PFSK-1 (cell line): ENCODE results near the gene CD81.

ENCODE experiments used
- FOXP2 ChIP-seq: optimal IDR thresholded peaks from 2 replicates; pipeline ENCODE3; 2011; ENCODE audit warnings: borderline replicate concordance, control low read depth, inconsistent platforms; ENCODE audit not compliant: insufficient read depth; ENCODE audit errors: extremely low read length, extremely low read depth
- POLR2AphosphoS5 ChIP-seq: IDR thresholded peaks from 2 replicates; pipeline ENCODE4 v1.6.1; 2012; ENCODE audit warnings: low read depth, mild to moderate bottlenecking, control low read depth, low read length, moderate library complexity
- SIN3A ChIP-seq: IDR thresholded peaks from 2 replicates; pipeline ENCODE4 v1.6.1; 2012; ENCODE audit warnings: mild to moderate bottlenecking, low read length, moderate library complexity, borderline replicate concordance; ENCODE audit not compliant: insufficient read depth
- TAF1 ChIP-seq: IDR thresholded peaks from 2 replicates; pipeline ENCODE4 v1.6.1; 2012; ENCODE audit warnings: low read length, control low read depth, borderline replicate concordance; ENCODE audit not compliant: insufficient read depth
- TF ChIP-seq, protein P1 (sequence below), 2 experiments: IDR thresholded peaks; 2 replicates each; pipeline versions ENCODE4 v1.6.1 to v1.8.0; 2011 to 2012; ENCODE audit warnings: low read depth in 2 of 2, low read length in 2 of 2, control low read depth in 1 of 2, inconsistent platforms in 1 of 2, mild to moderate bottlenecking in 1 of 2, moderate library complexity in 1 of 2; ENCODE audit not compliant: insufficient read depth in 1 of 2

The CD81 gene

DNA sequence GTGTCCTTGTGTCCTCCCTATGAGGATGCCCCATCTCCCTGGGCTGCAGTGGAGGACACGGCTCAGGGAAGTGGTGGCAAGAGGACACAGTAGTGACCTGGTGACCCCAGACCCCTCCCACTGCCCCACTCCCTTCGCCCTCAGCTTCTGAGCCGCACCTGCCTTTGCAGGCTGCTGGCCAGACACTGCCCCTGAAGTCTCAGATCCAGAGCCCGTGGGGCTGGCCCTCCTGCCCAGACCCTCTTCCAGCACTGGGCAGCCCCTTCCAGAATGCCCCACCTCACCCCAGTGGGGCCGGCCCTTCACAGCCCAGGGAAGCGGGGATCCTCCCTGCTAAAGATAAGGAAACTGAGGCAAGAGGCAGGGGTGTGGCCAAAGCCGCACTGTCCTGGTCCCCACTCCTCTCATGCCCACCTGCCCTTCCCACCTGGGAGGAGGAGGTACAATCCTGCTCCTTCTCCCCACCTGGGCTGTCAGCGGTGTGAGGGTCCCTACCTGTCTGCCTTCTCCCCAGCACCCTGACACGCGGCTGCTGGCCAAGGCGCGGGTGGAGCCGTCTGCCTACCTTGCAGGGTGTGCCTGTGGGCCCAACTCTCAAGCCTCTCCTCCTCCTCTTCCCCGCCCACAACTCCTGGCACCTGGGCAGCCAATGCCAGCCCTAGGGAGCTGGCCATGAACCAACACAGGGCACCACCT lies 49.9 kb downstream of the CD81 start:
- TF ChIP-seq, protein P1, sequence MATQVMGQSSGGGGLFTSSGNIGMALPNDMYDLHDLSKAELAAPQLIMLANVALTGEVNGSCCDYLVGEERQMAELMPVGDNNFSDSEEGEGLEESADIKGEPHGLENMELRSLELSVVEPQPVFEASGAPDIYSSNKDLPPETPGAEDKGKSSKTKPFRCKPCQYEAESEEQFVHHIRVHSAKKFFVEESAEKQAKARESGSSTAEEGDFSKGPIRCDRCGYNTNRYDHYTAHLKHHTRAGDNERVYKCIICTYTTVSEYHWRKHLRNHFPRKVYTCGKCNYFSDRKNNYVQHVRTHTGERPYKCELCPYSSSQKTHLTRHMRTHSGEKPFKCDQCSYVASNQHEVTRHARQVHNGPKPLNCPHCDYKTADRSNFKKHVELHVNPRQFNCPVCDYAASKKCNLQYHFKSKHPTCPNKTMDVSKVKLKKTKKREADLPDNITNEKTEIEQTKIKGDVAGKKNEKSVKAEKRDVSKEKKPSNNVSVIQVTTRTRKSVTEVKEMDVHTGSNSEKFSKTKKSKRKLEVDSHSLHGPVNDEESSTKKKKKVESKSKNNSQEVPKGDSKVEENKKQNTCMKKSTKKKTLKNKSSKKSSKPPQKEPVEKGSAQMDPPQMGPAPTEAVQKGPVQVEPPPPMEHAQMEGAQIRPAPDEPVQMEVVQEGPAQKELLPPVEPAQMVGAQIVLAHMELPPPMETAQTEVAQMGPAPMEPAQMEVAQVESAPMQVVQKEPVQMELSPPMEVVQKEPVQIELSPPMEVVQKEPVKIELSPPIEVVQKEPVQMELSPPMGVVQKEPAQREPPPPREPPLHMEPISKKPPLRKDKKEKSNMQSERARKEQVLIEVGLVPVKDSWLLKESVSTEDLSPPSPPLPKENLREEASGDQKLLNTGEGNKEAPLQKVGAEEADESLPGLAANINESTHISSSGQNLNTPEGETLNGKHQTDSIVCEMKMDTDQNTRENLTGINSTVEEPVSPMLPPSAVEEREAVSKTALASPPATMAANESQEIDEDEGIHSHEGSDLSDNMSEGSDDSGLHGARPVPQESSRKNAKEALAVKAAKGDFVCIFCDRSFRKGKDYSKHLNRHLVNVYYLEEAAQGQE (IDR thresholded peaks at IDR 0.05; ENCODE audit: insufficient read depth in 1 of 2, low read depth in 2 of 2, low read length in 2 of 2): no peak
- no peak for TF ChIP-seq TAF1
- no peak for TF ChIP-seq POLR2AphosphoS5
- no peak for TF ChIP-seq SIN3A
- TF ChIP-seq FOXP2: no peak

DNA sequence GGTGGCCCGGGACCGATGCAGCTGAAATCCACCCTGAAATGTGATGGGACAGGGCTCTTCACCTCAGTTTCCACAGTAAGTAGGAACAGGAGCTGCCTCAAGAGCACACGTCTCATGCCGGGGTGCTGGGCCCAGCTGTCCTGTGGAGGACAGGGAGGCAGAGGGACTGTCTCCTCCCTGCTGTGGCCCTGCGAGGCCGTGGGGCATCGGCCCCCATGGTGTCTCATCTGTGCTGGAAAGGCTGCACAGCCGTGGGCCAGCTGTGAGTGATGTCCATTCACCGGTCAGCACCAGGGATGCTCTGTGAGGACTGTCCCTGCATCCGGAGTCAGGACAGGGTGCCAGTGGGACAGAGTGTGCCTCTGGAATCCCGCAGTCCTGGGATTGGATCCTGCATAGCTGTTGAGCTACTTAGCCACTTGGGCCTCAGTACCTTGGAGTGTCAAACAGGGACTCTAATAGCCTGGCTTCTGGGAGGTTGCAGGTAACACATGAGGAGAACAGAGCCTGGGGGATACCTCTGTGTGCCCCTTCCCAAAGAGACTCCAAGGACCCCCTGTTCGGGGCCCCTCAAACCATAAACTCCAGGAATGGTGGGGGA lies 50.7 kb downstream of the CD81 start:
- no peak for TF ChIP-seq POLR2AphosphoS5
- no peak for TF ChIP-seq FOXP2
- TF ChIP-seq, protein P1 (IDR thresholded peaks at IDR 0.05; ENCODE audit: insufficient read depth in 1 of 2, low read depth in 2 of 2, low read length in 2 of 2): no peak
- TF ChIP-seq TAF1: no peak
- no peak for TF ChIP-seq SIN3A

DNA sequence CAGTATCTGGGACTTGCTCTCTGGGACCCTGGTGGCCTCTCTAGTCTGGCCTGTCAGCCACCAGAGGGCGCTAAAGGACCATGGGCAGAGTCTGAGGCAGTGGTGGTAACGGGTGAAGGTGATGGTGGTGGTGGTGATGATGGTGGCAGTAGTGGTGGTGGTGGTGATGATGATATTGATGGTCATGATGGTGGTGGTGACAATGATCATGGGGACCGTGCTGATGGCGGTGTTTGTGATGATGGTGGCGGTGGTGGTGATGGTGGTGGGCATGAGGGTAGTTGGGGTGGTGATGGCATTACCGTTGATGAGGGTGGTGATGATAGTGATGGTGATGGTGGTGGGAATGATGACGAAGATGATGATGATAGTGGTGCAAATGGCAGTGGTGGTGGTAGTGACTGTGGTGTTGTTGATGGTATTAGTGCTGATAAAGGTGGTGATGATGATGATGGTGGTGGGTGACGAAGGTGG lies 51.2 kb downstream of the CD81 start:
- TF ChIP-seq POLR2AphosphoS5 (no peak), FOXP2 (no peak), TAF1 (no peak), SIN3A (no peak)
- TF ChIP-seq, protein P1 (IDR thresholded peaks at IDR 0.05; ENCODE audit: insufficient read depth in 1 of 2, low read depth in 2 of 2, low read length in 2 of 2): 0 out of 4 replicates have a peak, but pooled peaks of 1 of the 2 experiments have one; percentile 12

DNA sequence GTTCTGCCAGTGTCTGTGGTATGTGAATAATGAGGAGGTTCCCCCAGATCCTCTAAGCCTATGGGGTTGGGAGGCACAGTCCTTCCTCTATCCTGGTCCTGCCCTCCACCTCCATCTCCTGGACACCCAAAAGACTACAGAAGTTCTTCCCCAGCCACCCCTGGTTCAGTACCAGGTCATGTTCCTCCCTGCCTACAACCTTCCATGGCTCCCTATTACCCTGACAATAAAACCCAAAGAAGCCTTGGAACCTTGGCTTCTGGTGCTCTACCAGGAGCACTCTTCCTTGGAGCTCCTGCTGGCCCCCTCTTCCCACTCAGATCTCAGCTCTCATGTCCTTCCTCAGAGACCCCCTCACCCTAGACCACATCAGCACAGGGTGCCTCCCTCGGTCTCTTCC lies 54.3 kb downstream of the CD81 start:
- TF ChIP-seq TAF1 (no peak), FOXP2 (no peak), POLR2AphosphoS5 (no peak), SIN3A (no peak)
- TF ChIP-seq, protein P1 (IDR thresholded peaks at IDR 0.05; ENCODE audit: insufficient read depth in 1 of 2, low read depth in 2 of 2, low read length in 2 of 2): no peak
